ENCODE measurements around the gene DNAAF9.
"Not testable (repeated sequence)": the region's sequence is repeated elsewhere in the genome, so short reads cannot be mapped to it uniquely, and the experiment has no call there.

- TF ChIP-seq CTCF, POLR2A (IDR thresholded peaks at IDR 0.05): not testable (repeated sequence)
These were observed 10.7 kb upstream of the DNAAF9 start for GRCh38 chr20:3418161-3418560.
